SK-N-SH treated with all-trans-retinoic acid at 6 μM for 48 hours (cell line): Measurements from ENCODE around the gene ARRDC1.

Experiments
- ATAC-seq: fragments of 200-7000 bp; cut with Tn5 transposase; 3 replicates; pipeline ENCODE4 v1.9.1; 2020; ENCODE audit warnings: mild to moderate bottlenecking, moderate library complexity
- ARNTL ChIP-seq: fragments of 450-650 bp; formaldehyde crosslinking; IDR thresholded peaks from 2 replicates; pipeline ENCODE4 v1.5.0; 2020; ENCODE audit warnings: low read depth, mild to moderate bottlenecking, moderate library complexity, borderline replicate concordance
- BACH2 ChIP-seq: fragments of 250-450 bp; sonication (Bioruptor Pico); IDR thresholded peaks from 2 replicates; pipeline ENCODE4 v1.9.0; 2021; ENCODE audit warnings: mild to moderate bottlenecking, borderline replicate concordance
- CREB5 ChIP-seq: fragments of 250-450 bp; sonication (Bioruptor Pico); IDR thresholded peaks from 2 replicates; pipeline ENCODE4 v1.5.1; 2020; ENCODE audit warnings: low read depth, mild to moderate bottlenecking, moderate library complexity
- CSDC2 ChIP-seq: fragments of 250-450 bp; sonication (Bioruptor Pico); IDR thresholded peaks from 2 replicates; pipeline ENCODE4 v1.5.0; 2020; ENCODE audit warnings: mild to moderate bottlenecking, moderate library complexity
- CSRNP3 ChIP-seq: fragments of 250-450 bp; sonication (Bioruptor Pico); IDR thresholded peaks from 2 replicates; pipeline ENCODE4 v1.5.1; 2021; ENCODE audit warnings: mild to moderate bottlenecking, moderate library complexity
- GLIS3 ChIP-seq: fragments of 250-450 bp; sonication (Bioruptor Pico); IDR thresholded peaks from 2 replicates; pipeline ENCODE4 v1.5.0; 2020; ENCODE audit warnings: mild to moderate bottlenecking, moderate library complexity
- OSR1 ChIP-seq: fragments of 250-450 bp; sonication (Bioruptor Pico); IDR thresholded peaks from 2 replicates; pipeline ENCODE4 v1.8.0; 2022; ENCODE audit warnings: moderate library complexity, mild to moderate bottlenecking, inconsistent platforms
- PATZ1 ChIP-seq: fragments of 250-450 bp; sonication (Bioruptor Pico); IDR thresholded peaks from 2 replicates; pipeline ENCODE4 v1.8.0; 2020; ENCODE audit warnings: mild to moderate bottlenecking, moderate library complexity, borderline replicate concordance
- PPARA ChIP-seq: fragments of 250-450 bp; sonication (Bioruptor Pico); IDR thresholded peaks from 2 replicates; pipeline ENCODE4 v1.5.0; 2020; ENCODE audit warnings: mild to moderate bottlenecking, borderline replicate concordance
- RARB ChIP-seq: fragments of 250-450 bp; sonication (Bioruptor Pico); IDR thresholded peaks from 2 replicates; pipeline ENCODE4 v1.8.0; 2021; ENCODE audit warnings: mild to moderate bottlenecking, moderate library complexity
- SNAI2 ChIP-seq: fragments of 250-450 bp; sonication (Bioruptor Pico); IDR thresholded peaks from 2 replicates; pipeline ENCODE4 v1.5.0; 2020; ENCODE audit warnings: mild to moderate bottlenecking, moderate library complexity
- TCF4 ChIP-seq: fragments of 250-450 bp; sonication (Bioruptor Pico); IDR thresholded peaks from 2 replicates; pipeline ENCODE4 v1.8.0; 2021; ENCODE audit warnings: mild to moderate bottlenecking, moderate library complexity, borderline replicate concordance
- TOX ChIP-seq: fragments of 250-450 bp; sonication (Bioruptor Pico); IDR thresholded peaks from 2 replicates; pipeline ENCODE4 v1.8.0; 2021; ENCODE audit warnings: mild to moderate bottlenecking, moderate library complexity, borderline replicate concordance
- ZC3H10 ChIP-seq: fragments of 250-450 bp; sonication (Bioruptor Pico); IDR thresholded peaks from 2 replicates; pipeline ENCODE4 v1.5.1; 2021; ENCODE audit warnings: mild to moderate bottlenecking, moderate library complexity
- ZFP3 ChIP-seq: fragments of 250-450 bp; sonication (Bioruptor Pico); IDR thresholded peaks from 2 replicates; pipeline ENCODE4 v1.5.0; 2020; ENCODE audit warnings: mild to moderate bottlenecking, moderate library complexity
- ZFP30 ChIP-seq: fragments of 450-650 bp; formaldehyde crosslinking; IDR thresholded peaks from 2 replicates; pipeline ENCODE4 v1.5.0; 2022; ENCODE audit warnings: mild to moderate bottlenecking, moderate library complexity
- ZNF565 ChIP-seq: fragments of 450-650 bp; formaldehyde crosslinking; conservative IDR thresholded peaks from 2 replicates; pipeline ENCODE4 v1.5.0; 2020; ENCODE audit warnings: low read depth, mild to moderate bottlenecking, moderate library complexity
- ZNF70 ChIP-seq: fragments of 450-650 bp; formaldehyde crosslinking; IDR thresholded peaks from 2 replicates; pipeline ENCODE4 v1.5.0; 2020; ENCODE audit warnings: mild to moderate bottlenecking, moderate library complexity
- ZNF8 ChIP-seq: fragments of 450-650 bp; formaldehyde crosslinking; IDR thresholded peaks from 2 replicates; pipeline ENCODE4 v1.5.0; 2020; ENCODE audit warnings: mild to moderate bottlenecking, moderate library complexity
- TF ChIP-seq, protein P1 (sequence below): fragments of 250-450 bp; sonication (Bioruptor Pico); IDR thresholded peaks from 2 replicates; pipeline ENCODE4 v1.5.0; 2020; ENCODE audit warnings: mild to moderate bottlenecking, moderate library complexity
- TF ChIP-seq, protein P2 (sequence below): fragments of 250-450 bp; sonication (Bioruptor Pico); IDR thresholded peaks from 2 replicates; pipeline ENCODE4 v1.8.0; 2021; ENCODE audit warnings: low read depth, mild to moderate bottlenecking, moderate library complexity, borderline replicate concordance

ARRDC1 gene

DNA sequence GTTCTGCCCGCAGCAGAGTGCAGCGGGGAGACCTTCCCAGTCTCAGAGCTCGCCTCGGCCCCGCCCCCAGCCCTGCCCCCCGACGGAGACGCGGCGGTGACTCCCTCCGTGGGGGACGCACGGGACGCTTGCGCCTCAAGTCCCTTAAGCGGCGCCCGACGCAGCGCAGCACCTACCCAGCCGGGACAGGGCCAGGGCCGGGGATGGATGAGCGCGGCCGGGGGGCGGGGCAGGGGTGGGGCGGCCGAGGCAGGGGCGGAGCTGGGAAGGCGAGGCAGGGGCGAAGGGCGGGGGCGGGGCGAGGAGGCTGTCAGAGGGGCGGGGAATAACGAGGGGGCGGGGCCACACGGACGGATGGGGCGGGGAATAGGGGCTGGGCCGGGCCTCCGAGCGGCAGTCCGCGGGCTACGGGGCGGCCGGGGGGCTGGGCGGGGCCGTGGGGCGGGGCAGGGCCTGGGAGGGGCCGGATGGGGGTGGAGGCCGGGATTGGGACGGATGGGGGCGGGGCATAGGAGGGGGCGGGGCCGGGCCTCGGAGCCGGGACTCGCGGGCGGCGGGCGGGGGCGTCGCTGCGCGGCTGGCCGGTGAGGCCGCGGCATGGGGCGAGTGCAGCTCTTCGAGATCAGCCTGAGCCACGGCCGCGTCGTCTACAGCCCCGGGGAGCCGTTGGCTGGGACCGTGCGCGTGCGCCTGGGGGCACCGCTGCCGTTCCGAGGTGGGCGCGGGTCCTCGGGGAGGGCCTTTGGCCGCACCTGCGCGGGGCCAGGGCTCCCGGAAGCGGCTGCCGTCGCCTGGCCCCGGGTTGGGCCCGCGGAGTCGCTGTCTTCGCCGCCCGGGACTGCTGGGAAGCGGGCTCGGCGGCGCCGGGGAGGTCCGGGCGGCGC is at the start of gene ARRDC1:
TSS of gene ARRDC1 (plus strand) at position 566 of the 884 bp plus-strand sequence. CDS start at position 598, 32 bp downstream.
- peak; percentile 89 for ATAC-seq
- no peak for TF ChIP-seq ZNF565 (CRISPR knock-in tag)
- no peak for TF ChIP-seq ZNF70 (CRISPR knock-in tag)
- TF ChIP-seq, protein P1, sequence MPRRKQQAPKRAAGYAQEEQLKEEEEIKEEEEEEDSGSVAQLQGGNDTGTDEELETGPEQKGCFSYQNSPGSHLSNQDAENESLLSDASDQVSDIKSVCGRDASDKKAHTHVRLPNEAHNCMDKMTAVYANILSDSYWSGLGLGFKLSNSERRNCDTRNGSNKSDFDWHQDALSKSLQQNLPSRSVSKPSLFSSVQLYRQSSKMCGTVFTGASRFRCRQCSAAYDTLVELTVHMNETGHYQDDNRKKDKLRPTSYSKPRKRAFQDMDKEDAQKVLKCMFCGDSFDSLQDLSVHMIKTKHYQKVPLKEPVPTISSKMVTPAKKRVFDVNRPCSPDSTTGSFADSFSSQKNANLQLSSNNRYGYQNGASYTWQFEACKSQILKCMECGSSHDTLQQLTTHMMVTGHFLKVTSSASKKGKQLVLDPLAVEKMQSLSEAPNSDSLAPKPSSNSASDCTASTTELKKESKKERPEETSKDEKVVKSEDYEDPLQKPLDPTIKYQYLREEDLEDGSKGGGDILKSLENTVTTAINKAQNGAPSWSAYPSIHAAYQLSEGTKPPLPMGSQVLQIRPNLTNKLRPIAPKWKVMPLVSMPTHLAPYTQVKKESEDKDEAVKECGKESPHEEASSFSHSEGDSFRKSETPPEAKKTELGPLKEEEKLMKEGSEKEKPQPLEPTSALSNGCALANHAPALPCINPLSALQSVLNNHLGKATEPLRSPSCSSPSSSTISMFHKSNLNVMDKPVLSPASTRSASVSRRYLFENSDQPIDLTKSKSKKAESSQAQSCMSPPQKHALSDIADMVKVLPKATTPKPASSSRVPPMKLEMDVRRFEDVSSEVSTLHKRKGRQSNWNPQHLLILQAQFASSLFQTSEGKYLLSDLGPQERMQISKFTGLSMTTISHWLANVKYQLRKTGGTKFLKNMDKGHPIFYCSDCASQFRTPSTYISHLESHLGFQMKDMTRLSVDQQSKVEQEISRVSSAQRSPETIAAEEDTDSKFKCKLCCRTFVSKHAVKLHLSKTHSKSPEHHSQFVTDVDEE: no peak
- no peak for TF ChIP-seq RARB (CRISPR knock-in tag)
- TF ChIP-seq PPARA (CRISPR knock-in tag): no peak
- no peak for TF ChIP-seq OSR1 (CRISPR knock-in tag)
- TF ChIP-seq PATZ1: no peak
- TF ChIP-seq ZFP3 (CRISPR knock-in tag): no peak
- no peak for TF ChIP-seq GLIS3 (CRISPR knock-in tag)
- TF ChIP-seq CREB5: no peak
- no peak for TF ChIP-seq TOX (CRISPR knock-in tag)
- TF ChIP-seq TCF4: no peak
- TF ChIP-seq SNAI2: no peak
- TF ChIP-seq ZNF8 (CRISPR knock-in tag): no peak

DNA sequence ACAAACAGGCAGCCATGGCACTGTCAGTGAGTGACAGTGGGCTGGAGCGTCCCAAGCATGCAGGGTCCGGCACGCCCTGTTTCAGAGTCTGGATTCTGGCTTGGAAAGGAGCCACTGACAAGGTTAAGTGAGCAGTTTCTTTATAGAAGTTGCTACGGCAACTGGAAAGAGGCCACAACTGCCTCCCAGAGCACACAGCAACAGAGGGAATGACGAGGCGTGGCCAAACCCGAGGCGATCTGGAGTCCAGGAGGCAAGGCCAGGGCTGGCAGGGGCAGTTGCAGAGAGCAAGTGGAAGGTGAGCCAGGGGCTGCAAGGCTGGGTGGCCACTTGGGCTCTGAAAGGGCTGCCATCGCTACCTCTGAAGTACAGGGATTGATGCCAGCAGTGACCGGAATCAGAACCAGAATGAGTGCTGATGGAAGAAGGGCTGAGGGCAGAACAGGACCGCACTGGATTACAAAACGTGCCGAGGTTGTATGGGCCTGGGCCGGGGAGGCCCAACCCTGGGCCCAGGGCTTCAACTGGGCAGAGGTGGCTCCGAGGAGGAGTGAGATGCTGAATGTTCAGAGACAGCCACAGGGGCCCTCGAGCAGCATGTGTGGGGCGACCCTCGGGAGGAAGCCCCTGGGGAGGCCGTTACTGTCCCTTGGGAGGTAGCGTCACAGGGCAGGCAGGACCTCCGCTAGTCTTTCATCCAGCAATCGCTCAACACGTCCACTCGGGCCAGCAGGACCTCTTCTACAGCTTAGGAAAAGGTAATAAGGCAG is 49.2 kb upstream of the ARRDC1 start:
- TF ChIP-seq SNAI2: no peak
- no peak for TF ChIP-seq ZNF70 (CRISPR knock-in tag)
- no peak for TF ChIP-seq GLIS3 (CRISPR knock-in tag)
- no peak for TF ChIP-seq ZNF8 (CRISPR knock-in tag)
- TF ChIP-seq CSRNP3 (CRISPR knock-in tag): no peak
- TF ChIP-seq, protein P2, sequence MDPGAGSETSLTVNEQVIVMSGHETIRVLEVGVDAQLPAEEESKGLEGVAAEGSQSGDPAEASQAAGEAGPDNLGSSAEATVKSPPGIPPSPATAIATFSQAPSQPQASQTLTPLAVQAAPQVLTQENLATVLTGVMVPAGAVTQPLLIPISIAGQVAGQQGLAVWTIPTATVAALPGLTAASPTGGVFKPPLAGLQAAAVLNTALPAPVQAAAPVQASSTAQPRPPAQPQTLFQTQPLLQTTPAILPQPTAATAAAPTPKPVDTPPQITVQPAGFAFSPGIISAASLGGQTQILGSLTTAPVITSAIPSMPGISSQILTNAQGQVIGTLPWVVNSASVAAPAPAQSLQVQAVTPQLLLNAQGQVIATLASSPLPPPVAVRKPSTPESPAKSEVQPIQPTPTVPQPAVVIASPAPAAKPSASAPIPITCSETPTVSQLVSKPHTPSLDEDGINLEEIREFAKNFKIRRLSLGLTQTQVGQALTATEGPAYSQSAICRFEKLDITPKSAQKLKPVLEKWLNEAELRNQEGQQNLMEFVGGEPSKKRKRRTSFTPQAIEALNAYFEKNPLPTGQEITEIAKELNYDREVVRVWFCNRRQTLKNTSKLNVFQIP (CRISPR knock-in tag): no peak
- TF ChIP-seq ZNF565 (CRISPR knock-in tag): no peak
- TF ChIP-seq CSDC2 (CRISPR knock-in tag): no peak
- TF ChIP-seq ZC3H10: no peak
- no peak for TF ChIP-seq PATZ1
- no peak for TF ChIP-seq RARB (CRISPR knock-in tag)
- no peak for TF ChIP-seq BACH2 (CRISPR knock-in tag)
- TF ChIP-seq ARNTL (CRISPR knock-in tag): no peak
- no peak for TF ChIP-seq ZFP30
- no peak for TF ChIP-seq CREB5
- no peak for ATAC-seq
